WTC11 (cell line): ENCODE measurements around the gene TMPRSS13. TPM values are rescaled to one million over a fixed set of nuclear protein-coding genes. Genes with fewer than 3 reads are reported as not detected.
A peak's percentile ranks its signal among the peaks of the same experiment; 100 is the strongest.

ENCODE experiments used
- ATAC-seq: fragments of 200-7000 bp; cut with Tn5 transposase; 2 replicates; pipeline ENCODE4 v1.10.0; 2021; ENCODE audit warnings: mild to moderate bottlenecking, moderate library complexity
- CTCF ChIA-PET: fragments of 300-600 bp; sonication (Branson Sonifier 250); formaldehyde crosslinking; loops from one replicate; lab custom pipeline; 2021; ENCODE audit warnings: antibody characterized with exemption; lab: Charles Lee
- POLR2A ChIA-PET: fragments of 350-600 bp; sonication (Branson Sonifier 250); formaldehyde crosslinking; loops from one replicate; lab custom pipeline; 2021; ENCODE audit warnings: antibody characterized with exemption; lab: Charles Lee
- DNase-seq: peaks from one replicate; pipeline ENCODE4 v3.0.0; 2021; ENCODE audit warnings: low spot score
- H3K27ac Mint-ChIP-seq: 2 replicates; pipeline ENCODE4 v1.8.0; 2021; ENCODE audit warnings: mixed read lengths
- H3K27me3 Mint-ChIP-seq: 2 replicates; pipeline ENCODE4 v1.8.0; 2021; ENCODE audit warnings: low read depth, mild to moderate bottlenecking, moderate library complexity, mixed read lengths
- H3K36me3 Mint-ChIP-seq: 2 replicates; pipeline ENCODE4 v1.8.0; 2021; ENCODE audit warnings: mixed read lengths
- H3K4me1 Mint-ChIP-seq: 2 replicates; pipeline ENCODE4 v1.8.0; 2022; ENCODE audit warnings: mixed read lengths
- H3K4me3 Mint-ChIP-seq: 2 replicates; pipeline ENCODE4 v1.8.0; 2021; ENCODE audit warnings: mild to moderate bottlenecking, moderate library complexity, mixed read lengths
- H3K9me3 Mint-ChIP-seq: 2 replicates; pipeline ENCODE4 v1.8.0; 2021; ENCODE audit warnings: mixed read lengths
- ATF6 ChIP-seq: sonication (generic); formaldehyde crosslinking; IDR thresholded peaks from 2 replicates; pipeline ENCODE4 v1.8.1; 2023; ENCODE audit warnings: mild to moderate bottlenecking, missing genetic modification reagents
- CREB1 ChIP-seq: sonication (generic); formaldehyde crosslinking; IDR thresholded peaks from 2 replicates; pipeline ENCODE4 v1.8.0; 2023; ENCODE audit warnings: mild to moderate bottlenecking, missing genetic modification reagents
- ELF4 ChIP-seq: sonication (generic); formaldehyde crosslinking; IDR thresholded peaks from 2 replicates; pipeline ENCODE4 v1.8.1; 2022; ENCODE audit warnings: low read depth, mild to moderate bottlenecking, moderate library complexity, missing genetic modification reagents
- ERG ChIP-seq: fragments of 250-450 bp; sonication (Bioruptor Pico); IDR thresholded peaks from 2 replicates; pipeline ENCODE4 v1.8.0; 2021; ENCODE audit warnings: mild to moderate bottlenecking
- ESRRA ChIP-seq: sonication (generic); formaldehyde crosslinking; IDR thresholded peaks from 2 replicates; pipeline ENCODE4 v1.8.1; 2022; ENCODE audit warnings: mild to moderate bottlenecking, missing genetic modification reagents, borderline replicate concordance
- FOXK1 ChIP-seq: sonication (generic); formaldehyde crosslinking; IDR thresholded peaks from 2 replicates; pipeline ENCODE4 v1.8.0; 2022; ENCODE audit warnings: mild to moderate bottlenecking, moderate library complexity, missing genetic modification reagents
- GABPB1 ChIP-seq: sonication (generic); formaldehyde crosslinking; IDR thresholded peaks from 2 replicates; pipeline ENCODE4 v1.8.1; 2023; ENCODE audit warnings: mild to moderate bottlenecking, missing genetic modification reagents
- GRHL2 ChIP-seq: fragments of 250-450 bp; sonication (Bioruptor Pico); IDR thresholded peaks from 2 replicates; pipeline ENCODE4 v1.8.0; 2022; ENCODE audit warnings: mild to moderate bottlenecking, moderate library complexity; ENCODE audit not compliant: insufficient replicate concordance, severe bottlenecking
- HMGA2 ChIP-seq: fragments of 250-450 bp; sonication (Bioruptor Pico); IDR thresholded peaks from 2 replicates; pipeline ENCODE4 v1.4.0; 2021; ENCODE audit warnings: mild to moderate bottlenecking, moderate library complexity
- HMGXB4 ChIP-seq: sonication (generic); formaldehyde crosslinking; IDR thresholded peaks from 2 replicates; pipeline ENCODE4 v1.8.1; 2023; ENCODE audit warnings: mild to moderate bottlenecking, moderate library complexity, missing genetic modification reagents
- JAZF1 ChIP-seq: fragments of 250-450 bp; sonication (Bioruptor Pico); IDR thresholded peaks from 2 replicates; pipeline ENCODE4 v1.9.0; 2021; ENCODE audit warnings: moderate library complexity, mild to moderate bottlenecking, inconsistent platforms
- MAX ChIP-seq: sonication (generic); formaldehyde crosslinking; IDR thresholded peaks from 2 replicates; pipeline ENCODE4 v1.8.0; 2022; ENCODE audit warnings: mild to moderate bottlenecking, missing genetic modification reagents
- MYBL2 ChIP-seq: sonication (generic); formaldehyde crosslinking; IDR thresholded peaks from 2 replicates; pipeline ENCODE4 v1.8.1; 2023; ENCODE audit warnings: mild to moderate bottlenecking, moderate library complexity, missing genetic modification reagents
- NFATC4 ChIP-seq: fragments of 250-450 bp; sonication (Bioruptor Pico); IDR thresholded peaks from 2 replicates; pipeline ENCODE4 v1.9.0; 2021; ENCODE audit warnings: mild to moderate bottlenecking
- NFYB ChIP-seq: sonication (generic); formaldehyde crosslinking; conservative IDR thresholded peaks from 2 replicates; pipeline ENCODE4 v1.8.0; 2022; ENCODE audit warnings: low read depth, missing genetic modification reagents
- SP1 ChIP-seq: sonication (generic); formaldehyde crosslinking; conservative IDR thresholded peaks from 2 replicates; pipeline ENCODE4 v1.8.1; 2022; ENCODE audit warnings: missing genetic modification reagents
- STAT6 ChIP-seq: sonication (generic); formaldehyde crosslinking; conservative IDR thresholded peaks from 2 replicates; pipeline ENCODE4 v1.8.1; 2023; ENCODE audit warnings: mild to moderate bottlenecking, low read depth, missing genetic modification reagents, moderate library complexity
- TEAD1 ChIP-seq: sonication (generic); formaldehyde crosslinking; IDR thresholded peaks from 2 replicates; pipeline ENCODE4 v1.8.0; 2022; ENCODE audit warnings: mild to moderate bottlenecking, missing genetic modification reagents
- ZNF121 ChIP-seq: sonication (generic); formaldehyde crosslinking; IDR thresholded peaks from 2 replicates; pipeline ENCODE4 v1.8.0; 2023; ENCODE audit warnings: missing genetic modification reagents
- ZNF263 ChIP-seq: sonication (generic); formaldehyde crosslinking; IDR thresholded peaks from 2 replicates; pipeline ENCODE4 v1.8.1; 2022; ENCODE audit warnings: low read depth, mild to moderate bottlenecking, moderate library complexity, missing genetic modification reagents
- ZNF317 ChIP-seq: sonication (generic); formaldehyde crosslinking; IDR thresholded peaks from 2 replicates; pipeline ENCODE4 v1.8.1; 2023; ENCODE audit warnings: low read depth, mild to moderate bottlenecking, moderate library complexity, missing genetic modification reagents, borderline replicate concordance
- ZNF425 ChIP-seq: fragments of 250-450 bp; sonication (Bioruptor Pico); conservative IDR thresholded peaks from 2 replicates; pipeline ENCODE4 v1.9.0; 2021; ENCODE audit warnings: mild to moderate bottlenecking
- total RNA-seq: library from RNA; stranded (reverse); gene quantifications from 3 replicates; pipeline ENCODE4 v1.2.3, GENCODE V29; 2021

TMPRSS13 gene
- total RNA-seq, 1 experiment from 2014 or later, result 0.63 TPM

- no peaks in the 10 kb centered on the region for H3K27me3 Mint-ChIP-seq
- peak; percentile 41 for DNase-seq
- ATAC-seq, result peak; percentile 20; the same call in 1 of the 2 replicates
- CTCF ChIA-PET, result interaction anchor here (0.6 to 1.4 kb wide), 4 partner anchors 12 to 27 kb away, joined by 3 read pairs; no protein-coding TSS in a partner anchor
- peaks cover 3% of the 10 kb centered on the region; the same call in 1 of the 2 replicates for H3K4me1 Mint-ChIP-seq
- H3K36me3 Mint-ChIP-seq, result no peaks in the 10 kb centered on the region
- H3K27ac Mint-ChIP-seq, result no peak overlapping the region
- no peak for TF ChIP-seq FOXK1 (CRISPR knock-in tag)
- no peak for TF ChIP-seq ZNF425 (CRISPR knock-in tag)
- TF ChIP-seq GABPB1 (CRISPR knock-in tag), result no peak
- no peak for TF ChIP-seq JAZF1
- peak; percentile 83; the same call in 1 of the 2 replicates for TF ChIP-seq ZNF121 (CRISPR knock-in tag)
- POLR2A ChIA-PET, result no interaction called here
- no peak overlapping the region for H3K4me3 Mint-ChIP-seq
- H3K9me3 Mint-ChIP-seq, result peaks cover 3% of the 10 kb centered on the region; the same call in 1 of the 2 replicates
Observed at GRCh38 chr11:117961896-117962295, 32.7 kb upstream of the TMPRSS13 start.

GRCh38 chr11:117960406-117960805 is 31.2 kb upstream of the TMPRSS13 start:
- peaks cover 3% of the 10 kb centered on the region; the same call in 1 of the 2 replicates for H3K4me1 Mint-ChIP-seq
- TF ChIP-seq ELF4 (CRISPR knock-in tag) (no peak), STAT6 (CRISPR knock-in tag) (no peak), MAX (CRISPR knock-in tag) (no peak), TEAD1 (no peak), MYBL2 (no peak), ERG (CRISPR knock-in tag) (no peak), ZNF263 (no peak), NFATC4 (CRISPR knock-in tag) (no peak), SP1 (no peak), CREB1 (no peak), ESRRA (CRISPR knock-in tag) (no peak)
- H3K27me3 Mint-ChIP-seq, result no peaks in the 10 kb centered on the region
- POLR2A ChIA-PET, result no interaction called here
- CTCF ChIA-PET, result interaction anchor here (0.9 to 1.5 kb wide), 2 partner anchors 14 to 152 kb away, joined by 3 read pairs; no protein-coding TSS in a partner anchor
- H3K36me3 Mint-ChIP-seq, result no peaks in the 10 kb centered on the region
- peaks cover 6% of the 10 kb centered on the region; the same call in 1 of the 2 replicates for H3K9me3 Mint-ChIP-seq
- H3K4me3 Mint-ChIP-seq, result no peak overlapping the region
- H3K27ac Mint-ChIP-seq, result no peak overlapping the region
- DNase-seq (no peak), ATAC-seq (no peak)

GRCh38 chr11:117959438-117960149 is 30.4 kb upstream of the TMPRSS13 start:
- POLR2A ChIA-PET, result no interaction called here
- H3K9me3 Mint-ChIP-seq, result peaks cover 6% of the 10 kb centered on the region; the same call in 1 of the 2 replicates
- DNase-seq (no peak), ATAC-seq (no peak)
- H3K36me3 Mint-ChIP-seq, result no peaks in the 10 kb centered on the region
- CTCF ChIA-PET, result interaction anchor here (0.9 to 1.5 kb wide), 2 partner anchors 13 to 152 kb away, joined by 3 read pairs; no protein-coding TSS in a partner anchor
- H3K4me3 Mint-ChIP-seq, result no peak overlapping the region
- no peaks in the 10 kb centered on the region for H3K27me3 Mint-ChIP-seq
- H3K27ac Mint-ChIP-seq, result no peak overlapping the region
- peaks cover 3% of the 10 kb centered on the region; the same call in 1 of the 2 replicates for H3K4me1 Mint-ChIP-seq
- TF ChIP-seq HMGA2 (no peak), ATF6 (CRISPR knock-in tag) (no peak), GRHL2 (no peak), ESRRA (CRISPR knock-in tag) (no peak), HMGXB4 (no peak), NFYB (CRISPR knock-in tag) (no peak), ZNF317 (CRISPR knock-in tag) (no peak)
